Measurements from ENCODE around the gene SSNA1.

DNA sequence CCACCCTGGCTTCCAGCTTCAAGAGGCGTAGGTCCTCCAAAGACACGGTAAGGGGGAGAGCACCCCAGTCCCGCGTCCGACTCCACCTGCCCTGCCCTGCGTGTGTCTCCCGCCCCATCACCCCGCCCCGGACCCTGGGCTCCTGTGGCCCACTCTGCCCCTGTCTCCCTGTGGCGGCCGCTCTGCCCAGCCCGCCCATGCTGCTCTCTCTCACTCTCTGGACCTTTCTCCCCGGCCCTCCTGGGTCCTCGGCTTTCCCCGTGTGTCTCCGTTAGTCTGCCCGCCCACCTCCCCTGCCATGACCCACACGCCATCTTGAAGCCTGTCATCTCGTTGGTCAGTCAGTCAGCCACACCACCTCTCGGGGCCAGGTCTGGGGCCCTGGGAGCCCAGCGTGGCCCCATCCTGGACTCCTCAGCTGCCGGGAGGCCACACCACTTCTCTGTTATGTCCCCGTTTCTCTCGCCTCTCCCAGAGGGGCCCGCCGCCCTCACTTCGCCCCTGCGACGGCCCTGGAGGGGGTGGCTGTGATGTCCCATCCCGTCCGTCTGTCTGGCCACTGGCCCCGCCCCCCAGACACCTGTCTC lies 23.1 kb upstream of the SSNA1 start:
- TF ChIP-seq, protein P1, sequence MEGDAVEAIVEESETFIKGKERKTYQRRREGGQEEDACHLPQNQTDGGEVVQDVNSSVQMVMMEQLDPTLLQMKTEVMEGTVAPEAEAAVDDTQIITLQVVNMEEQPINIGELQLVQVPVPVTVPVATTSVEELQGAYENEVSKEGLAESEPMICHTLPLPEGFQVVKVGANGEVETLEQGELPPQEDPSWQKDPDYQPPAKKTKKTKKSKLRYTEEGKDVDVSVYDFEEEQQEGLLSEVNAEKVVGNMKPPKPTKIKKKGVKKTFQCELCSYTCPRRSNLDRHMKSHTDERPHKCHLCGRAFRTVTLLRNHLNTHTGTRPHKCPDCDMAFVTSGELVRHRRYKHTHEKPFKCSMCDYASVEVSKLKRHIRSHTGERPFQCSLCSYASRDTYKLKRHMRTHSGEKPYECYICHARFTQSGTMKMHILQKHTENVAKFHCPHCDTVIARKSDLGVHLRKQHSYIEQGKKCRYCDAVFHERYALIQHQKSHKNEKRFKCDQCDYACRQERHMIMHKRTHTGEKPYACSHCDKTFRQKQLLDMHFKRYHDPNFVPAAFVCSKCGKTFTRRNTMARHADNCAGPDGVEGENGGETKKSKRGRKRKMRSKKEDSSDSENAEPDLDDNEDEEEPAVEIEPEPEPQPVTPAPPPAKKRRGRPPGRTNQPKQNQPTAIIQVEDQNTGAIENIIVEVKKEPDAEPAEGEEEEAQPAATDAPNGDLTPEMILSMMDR (IDR thresholded peaks at IDR 0.05) = no peak
- TF ChIP-seq POLR2A (IDR thresholded peaks at IDR 0.05) = no peak

Data from esophagus squamous epithelium (tissue), 4 donors.